SH-SY5Y (cell line): ENCODE results near the gene NOD1.

Source experiments
- GATA2 ChIP-seq: IDR thresholded peaks from 2 replicates; pipeline ENCODE4 v1.6.1; 2011; ENCODE audit warnings: mild to moderate bottlenecking, low read depth, low read length
- GATA3 ChIP-seq: IDR thresholded peaks from 2 replicates; pipeline ENCODE4 v1.6.1; 2011; ENCODE audit warnings: low read depth, mild to moderate bottlenecking, low read length, moderate library complexity

DNA sequence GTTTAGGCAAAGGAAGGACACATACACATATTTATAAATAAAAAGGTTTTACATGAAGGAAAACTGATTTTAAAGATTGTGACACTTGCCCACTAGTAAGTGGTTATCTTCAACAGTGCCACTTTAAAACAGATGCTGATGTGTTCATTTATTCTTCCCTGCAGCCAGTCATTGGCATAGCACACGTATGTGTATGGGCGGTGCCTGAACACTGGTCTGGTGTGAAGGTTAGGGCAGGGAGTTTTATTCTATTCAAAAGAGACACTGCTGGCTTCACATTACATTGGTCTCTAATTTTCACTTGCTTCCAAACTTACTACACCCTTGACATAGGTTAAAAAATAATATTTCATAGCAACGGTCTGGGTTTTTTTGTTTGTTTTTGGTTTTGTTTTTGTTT, 57.9 kb downstream of the NOD1 start:
- TF ChIP-seq GATA2, result no peak
- no peak for TF ChIP-seq GATA3
